Panc1 (cell line): ENCODE data around the gene DTNB. TPM values are rescaled to one million over a fixed set of nuclear protein-coding genes. Genes with fewer than 3 reads are reported as not detected.

ENCODE experiments used
- ATAC-seq: fragments of 200-7000 bp; cut with Tn5 transposase; 2 replicates; pipeline ENCODE4 v1.9.1; 2020; ENCODE audit warnings: mild to moderate bottlenecking, moderate library complexity
- BruUV-seq: library from RNA; stranded (reverse); fragments of 400-500 nt; replicated peaks from 2 replicates; lab custom pipeline; 2021; lab: Mats Ljungman, UMichigan
- CTCF ChIA-PET: fragments of 300-600 bp; sonication (Branson Sonifier 250); formaldehyde crosslinking; loops from one replicate; lab custom pipeline; 2022; ENCODE audit warnings: antibody characterized with exemption; lab: Charles Lee
- POLR2A ChIA-PET: fragments of 300-600 bp; sonication (Branson Sonifier 250); formaldehyde crosslinking; loops from one replicate; lab custom pipeline; 2022; ENCODE audit warnings: antibody characterized with exemption; lab: Charles Lee
- DNase-seq: peaks from one replicate; pipeline ENCODE4 v3.0.0-alpha.2; 2010; ENCODE audit warnings: low read depth, low spot score
- H3K27ac ChIP-seq: 2 replicates; pipeline ENCODE4 v1.5.1; 2011; ENCODE audit warnings: mild to moderate bottlenecking, low read length, inconsistent platforms
- H3K27me3 ChIP-seq: fragments of 200-500 bp; sonication (Bioruptor generic); 2 replicates; pipeline ENCODE4 v1.6.0; 2014; ENCODE audit warnings: low read length, inconsistent platforms; ENCODE audit not compliant: control insufficient read depth, insufficient read depth
- H3K36me3 ChIP-seq: fragments of 200-500 bp; sonication (Bioruptor generic); 2 replicates; pipeline ENCODE4 v1.5.1; 2014; ENCODE audit warnings: inconsistent platforms, mild to moderate bottlenecking, low read length, moderate library complexity; ENCODE audit not compliant: control insufficient read depth, insufficient read depth
- H3K4me1 ChIP-seq: 2 replicates; pipeline ENCODE4 v1.5.1; 2011; ENCODE audit warnings: inconsistent platforms, mild to moderate bottlenecking, low read length, moderate library complexity; ENCODE audit not compliant: control insufficient read depth, insufficient read depth
- H3K4me3 ChIP-seq, 2 experiments: 2 replicates each; pipeline ENCODE4 v1.5.1; 2011 to 2012; ENCODE audit warnings: low read depth in 2 of 2, low read length in 2 of 2, mild to moderate bottlenecking in 2 of 2, inconsistent platforms in 1 of 2, moderate library complexity in 1 of 2
- H3K9me3 ChIP-seq: fragments of 200-500 bp; sonication (Bioruptor generic); 2 replicates; pipeline ENCODE4 v1.5.1; 2014; ENCODE audit warnings: low read depth, mild to moderate bottlenecking, inconsistent platforms, low read length, moderate library complexity; ENCODE audit not compliant: control insufficient read depth, insufficient read depth
- POLR2AphosphoS5 ChIP-seq: IDR thresholded peaks from 2 replicates; pipeline ENCODE4 v1.6.1; 2012; ENCODE audit warnings: mild to moderate bottlenecking, low read depth, low read length, moderate library complexity
- REST ChIP-seq, 2 experiments: IDR thresholded peaks; 2 replicates each; pipeline ENCODE4 v1.6.1; 2011 to 2012; ENCODE audit warnings: low read depth in 2 of 2, control low read depth in 1 of 2, low read length in 1 of 2, mild to moderate bottlenecking in 1 of 2, moderate library complexity in 1 of 2; ENCODE audit not compliant: insufficient read depth in 1 of 2
- SIN3A ChIP-seq: IDR thresholded peaks from 2 replicates; pipeline ENCODE4 v1.6.1; 2012; ENCODE audit warnings: low read depth, mild to moderate bottlenecking, low read length, moderate library complexity, borderline replicate concordance; ENCODE audit not compliant: insufficient read depth
- TCF7L2 ChIP-seq: IDR thresholded peaks from 2 replicates; pipeline ENCODE4 v1.6.1; 2011; ENCODE audit warnings: mild to moderate bottlenecking, low read depth, low read length, inconsistent platforms
- in situ Hi-C: cut with HindIII; loops from 2 replicates; pipeline ENCODE4 v1.10.0; 2016; ENCODE audit warnings: low sequenced_read_pairs, low pct_unique_long_range_greater_than_20kb
- intact Hi-C: fragments of 100-400 bp; cut with micrococcal nuclease; formaldehyde crosslinking; loops from one replicate; pipeline ENCODE4 v1.10.0; 2022; ENCODE audit not compliant: unreplicated experiment
- total RNA-seq: library from RNA; stranded (reverse); gene quantifications from one replicate; pipeline ENCODE4 v1.2.1, GENCODE V29; 2021; ENCODE audit not compliant: unreplicated experiment
- TF ChIP-seq, protein P1 (sequence below): fragments of 450-650 bp; IDR thresholded peaks from 2 replicates; pipeline ENCODE4 v1.5.1; 2017; ENCODE audit warnings: mild to moderate bottlenecking

Gene DTNB
- total RNA-seq, 1 experiment from 2014 or later: 37.8 TPM

DNA sequence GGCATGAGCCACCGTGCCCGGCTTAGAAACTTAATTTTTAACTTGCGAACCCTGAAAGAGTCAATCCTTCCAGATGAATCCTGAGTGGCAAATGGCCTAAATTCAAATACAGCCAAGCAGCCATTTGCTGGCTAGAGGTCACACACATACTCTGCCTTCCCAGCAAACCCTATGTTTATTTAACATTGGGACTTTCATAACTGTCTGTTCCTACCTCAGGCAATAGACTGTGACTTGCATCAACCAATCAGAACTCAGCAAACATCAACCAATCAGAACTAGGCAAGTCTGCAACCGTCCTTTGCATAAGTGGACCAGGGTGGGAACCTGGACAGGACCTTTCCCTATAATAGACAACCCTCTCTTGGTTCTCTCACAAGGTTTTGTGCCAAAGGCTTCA lies 127.5 kb downstream of the DTNB start:
- BruUV-seq: no TSS peak
- TF ChIP-seq SIN3A (no peak), REST (IDR thresholded peaks at IDR 0.05; ENCODE audit: insufficient read depth in 1 of 2, low read depth in 2 of 2, low read length in 1 of 2) (no peak), TCF7L2 (no peak), POLR2AphosphoS5 (no peak)
- TF ChIP-seq, protein P1, sequence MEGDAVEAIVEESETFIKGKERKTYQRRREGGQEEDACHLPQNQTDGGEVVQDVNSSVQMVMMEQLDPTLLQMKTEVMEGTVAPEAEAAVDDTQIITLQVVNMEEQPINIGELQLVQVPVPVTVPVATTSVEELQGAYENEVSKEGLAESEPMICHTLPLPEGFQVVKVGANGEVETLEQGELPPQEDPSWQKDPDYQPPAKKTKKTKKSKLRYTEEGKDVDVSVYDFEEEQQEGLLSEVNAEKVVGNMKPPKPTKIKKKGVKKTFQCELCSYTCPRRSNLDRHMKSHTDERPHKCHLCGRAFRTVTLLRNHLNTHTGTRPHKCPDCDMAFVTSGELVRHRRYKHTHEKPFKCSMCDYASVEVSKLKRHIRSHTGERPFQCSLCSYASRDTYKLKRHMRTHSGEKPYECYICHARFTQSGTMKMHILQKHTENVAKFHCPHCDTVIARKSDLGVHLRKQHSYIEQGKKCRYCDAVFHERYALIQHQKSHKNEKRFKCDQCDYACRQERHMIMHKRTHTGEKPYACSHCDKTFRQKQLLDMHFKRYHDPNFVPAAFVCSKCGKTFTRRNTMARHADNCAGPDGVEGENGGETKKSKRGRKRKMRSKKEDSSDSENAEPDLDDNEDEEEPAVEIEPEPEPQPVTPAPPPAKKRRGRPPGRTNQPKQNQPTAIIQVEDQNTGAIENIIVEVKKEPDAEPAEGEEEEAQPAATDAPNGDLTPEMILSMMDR: no peak
- Histone ChIP-seq H3K27ac (no peak overlapping the region), H3K9me3 (no peaks in the 10 kb centered on the region), H3K36me3 (no peaks in the 10 kb centered on the region), H3K27me3 (no peaks in the 10 kb centered on the region), H3K4me3 (no peak overlapping the region), H3K4me1 (no peaks in the 10 kb centered on the region)
- ATAC-seq (no peak), DNase-seq (no peak)
- ChIA-PET POLR2A (no interaction called here), CTCF (no interaction called here)
- intact Hi-C loops: no loop called here
- in situ Hi-C loops: no loop called here

GRCh38 chr2:25544445-25544844 lies 128.9 kb downstream of the DTNB start:
- no peaks in the 10 kb centered on the region for H3K4me1 ChIP-seq
- ChIA-PET POLR2A (no interaction called here), CTCF (no interaction called here)
- intact Hi-C loops (no loop called here), in situ Hi-C loops (no loop called here)
- H3K9me3 ChIP-seq: no peaks in the 10 kb centered on the region
- H3K36me3 ChIP-seq: no peaks in the 10 kb centered on the region
- BruUV-seq: no TSS peak
- H3K27me3 ChIP-seq: no peaks in the 10 kb centered on the region
- H3K4me3 ChIP-seq: no peak overlapping the region
- H3K27ac ChIP-seq: no peak overlapping the region
- no peak for TF ChIP-seq TCF7L2
- no peak for TF ChIP-seq SIN3A
- no peak for TF ChIP-seq REST (IDR thresholded peaks at IDR 0.05; ENCODE audit: insufficient read depth in 1 of 2, low read depth in 2 of 2, low read length in 1 of 2)
- TF ChIP-seq POLR2AphosphoS5: no peak
- DNase-seq (no peak), ATAC-seq (no peak; the same call in 1 of the 2 replicates)
